ENCODE data around the gene ACACB.
"Not testable (repeated sequence)": the region's sequence is repeated elsewhere in the genome, so short reads cannot be mapped to it uniquely, and the experiment has no call there.

ACACB gene

DNA sequence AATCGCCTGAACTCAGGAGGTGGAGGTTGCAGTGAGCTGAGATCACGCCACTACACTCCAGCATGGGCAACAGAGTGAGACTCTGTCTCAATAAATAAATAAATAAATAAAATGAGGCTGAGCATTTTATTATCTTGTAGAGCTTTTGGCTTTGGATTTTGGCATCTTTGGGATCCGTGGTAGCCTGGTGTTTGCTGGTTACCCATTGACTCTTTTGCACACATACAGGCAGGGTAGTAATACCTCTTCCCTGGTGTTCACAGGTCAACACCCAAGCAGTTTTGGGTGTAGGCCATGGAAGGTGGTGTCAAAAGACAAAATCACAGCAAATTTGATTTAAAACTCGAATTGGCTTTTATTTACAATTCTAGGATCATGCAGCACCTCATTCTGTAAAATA, 27.8 kb downstream of the ACACB start:
- DNase-seq: no peak

DNA sequence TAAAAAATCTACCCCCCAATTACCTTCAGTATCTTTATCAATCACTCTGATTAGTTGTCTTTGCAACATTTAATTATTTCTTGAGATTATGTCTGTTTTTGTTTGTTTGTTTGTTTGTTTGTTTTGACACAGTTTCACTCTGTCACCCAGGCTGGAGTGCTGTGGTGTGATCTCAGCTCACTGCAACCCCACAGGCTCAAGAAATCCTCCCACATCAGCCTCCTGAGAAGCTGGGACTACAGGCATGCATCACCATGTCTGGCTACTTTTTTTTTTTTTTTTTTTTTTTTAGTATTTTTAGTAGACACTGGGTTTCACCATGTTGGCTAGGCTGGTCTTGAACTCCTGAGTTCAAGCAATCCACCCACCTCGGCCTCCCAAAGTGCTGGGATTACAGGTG, 30.7 kb downstream of the ACACB start:
- DNase-seq: peak; percentile 39

GRCh38 chr12:109147954-109148353, 31.6 kb downstream of the ACACB start:
- DNase-seq: no peak

GRCh38 chr12:109150124-109150640, 33.8 kb downstream of the ACACB start:
- DNase-seq: no peak

DNA sequence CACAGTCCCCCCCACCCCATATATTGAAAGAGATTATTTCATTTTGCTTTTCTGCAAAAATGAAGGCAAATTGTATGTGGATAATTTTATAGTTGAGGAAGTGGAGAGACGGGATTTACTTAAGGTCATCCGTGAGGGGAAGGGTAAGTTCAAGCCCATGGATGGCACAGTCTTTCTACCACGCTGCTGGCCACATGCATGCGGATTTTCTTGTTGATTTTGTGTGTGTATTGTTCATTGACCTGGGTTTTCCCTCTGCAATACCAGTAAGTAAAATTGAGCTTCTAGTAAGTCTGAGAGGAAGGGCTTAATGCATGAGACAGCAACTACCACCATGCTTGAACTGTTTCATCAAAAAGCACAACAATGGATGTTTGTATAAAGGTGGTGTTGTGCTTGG, 35.1 kb downstream of the ACACB start:
- no peak for DNase-seq

DNA sequence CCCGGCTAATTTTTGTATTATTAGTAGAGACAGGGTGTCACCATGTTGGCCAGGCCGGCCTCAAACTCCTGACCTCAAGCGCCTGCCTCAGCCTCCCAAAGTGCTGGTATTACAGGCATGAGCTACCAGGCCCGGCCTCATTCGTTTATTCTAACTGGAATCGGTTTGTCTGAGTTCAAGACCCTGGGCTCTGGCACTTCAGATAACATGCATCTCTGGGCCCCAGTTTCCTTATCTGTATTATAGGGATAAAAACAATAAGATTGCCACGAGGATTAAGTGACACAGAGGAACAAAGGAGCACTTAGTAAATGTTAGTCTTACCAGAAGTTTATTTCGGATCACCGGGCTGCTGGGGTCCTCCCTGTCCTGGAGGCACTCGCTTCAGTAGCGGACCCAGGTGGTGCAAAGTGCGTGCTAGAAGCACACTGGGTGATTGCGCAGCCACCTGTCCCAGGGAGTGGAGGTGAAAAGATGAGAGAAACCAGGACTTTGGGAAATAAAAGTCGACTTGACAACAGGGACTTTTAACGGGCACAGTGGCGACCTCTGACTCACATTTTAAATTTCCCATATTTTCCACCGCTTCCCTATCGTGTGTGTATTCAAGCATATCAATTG, 37.5 kb downstream of the ACACB start:
- DNase-seq: no peak

DNA sequence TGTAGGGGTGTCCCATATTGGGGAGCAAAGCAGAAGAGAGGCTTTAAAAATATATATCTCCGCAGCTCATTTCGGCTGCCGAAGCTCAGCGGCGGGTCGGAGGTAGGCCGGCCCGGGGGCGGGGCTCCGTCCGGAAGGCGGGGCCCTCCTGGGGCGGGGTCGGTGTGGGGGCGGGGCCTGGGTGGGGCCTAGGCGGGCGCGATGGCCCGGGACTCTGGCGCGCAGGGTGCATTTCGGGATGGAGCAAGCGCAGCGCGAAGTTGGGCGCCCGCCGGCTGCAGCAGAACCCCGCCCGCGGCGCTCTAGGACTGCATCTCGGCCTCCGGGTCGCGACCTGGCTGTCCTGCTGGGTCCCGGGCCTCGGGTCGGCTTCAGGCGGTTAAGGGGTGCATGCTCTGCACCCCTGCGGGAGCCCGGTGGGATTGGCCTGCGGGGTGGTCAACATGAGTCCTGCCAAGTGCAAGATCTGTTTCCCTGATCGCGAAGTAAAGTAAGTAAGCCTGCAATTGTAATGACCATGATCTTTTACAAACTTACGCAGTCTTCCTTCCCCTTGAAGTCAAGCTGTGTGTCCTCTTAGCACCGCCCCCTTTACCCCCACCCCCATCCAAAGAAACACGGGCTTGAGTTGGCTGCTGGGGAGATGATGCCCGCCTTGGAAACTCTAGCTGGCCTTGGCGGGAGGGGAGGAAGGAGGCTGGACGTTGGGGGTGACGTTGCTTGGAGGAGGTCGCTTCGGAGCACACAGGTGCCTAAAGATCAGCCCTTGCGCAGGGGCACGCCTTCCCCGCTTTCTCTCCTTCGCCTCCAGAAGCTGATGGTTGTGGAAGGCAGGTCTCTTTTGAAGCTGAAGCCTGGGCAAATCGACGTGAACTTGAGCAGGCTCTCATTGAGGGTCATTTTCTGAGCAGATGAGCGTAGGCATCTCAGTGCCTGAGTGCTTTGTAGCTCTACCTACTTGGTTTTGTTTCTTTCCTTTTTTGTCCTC, 38.4 kb downstream of the ACACB start:
- peak; percentile 79 for DNase-seq

DNA sequence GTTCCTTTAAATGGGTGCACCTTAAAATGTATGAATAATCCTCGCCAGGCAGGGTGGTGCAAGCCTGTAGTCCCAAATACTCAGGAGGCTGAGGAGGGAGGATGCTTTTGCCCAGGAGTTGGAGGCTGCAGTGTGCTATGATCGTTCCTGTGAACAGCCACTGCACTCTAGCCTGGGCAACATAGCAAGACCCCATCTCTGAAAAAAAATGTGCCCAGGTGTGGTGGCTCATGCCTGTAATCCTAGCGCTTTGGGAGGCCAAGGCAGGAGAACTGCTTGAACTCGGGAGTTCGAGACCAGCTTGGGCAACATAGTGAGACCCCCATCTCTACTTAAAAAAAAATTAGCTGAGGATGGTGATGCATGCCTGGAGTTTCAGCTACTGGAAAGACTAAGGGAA, 39.6 kb downstream of the ACACB start:
- no peak for DNase-seq

GRCh38 chr12:109156586-109156985, 40.2 kb downstream of the ACACB start:
- no peak for DNase-seq

- no peak for DNase-seq
Measured at GRCh38 chr12:109157986-109158385, 41.6 kb downstream of the ACACB start.

GRCh38 chr12:109160433-109160832, 44.0 kb downstream of the ACACB start:
- DNase-seq: no peak

GRCh38 chr12:109160873-109161272, 44.5 kb downstream of the ACACB start:
- DNase-seq: no peak

DNA sequence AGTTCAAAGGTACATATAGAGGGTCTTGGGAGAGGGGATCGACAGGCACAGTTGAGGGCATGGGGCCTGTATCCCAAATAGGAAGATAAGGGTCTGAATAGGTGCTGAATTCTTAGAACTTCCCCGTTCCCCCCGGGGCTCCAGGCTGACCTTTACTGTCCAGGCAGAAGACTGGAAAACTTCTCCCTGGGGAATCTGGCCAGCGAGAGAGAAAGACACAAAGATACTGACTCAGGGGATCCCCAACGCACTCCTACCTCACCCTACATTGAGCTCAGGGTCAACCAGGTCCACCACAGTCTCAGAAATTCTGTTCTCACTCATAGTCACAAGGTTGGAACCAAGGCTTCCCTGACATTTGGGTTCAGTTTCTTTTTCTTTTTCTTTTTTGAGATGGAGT, 46.2 kb downstream of the ACACB start:
- peak; percentile 36 for DNase-seq

- DNase-seq: peak; percentile 30
Measured at GRCh38 chr12:109163167-109163566, 46.8 kb downstream of the ACACB start.

DNA sequence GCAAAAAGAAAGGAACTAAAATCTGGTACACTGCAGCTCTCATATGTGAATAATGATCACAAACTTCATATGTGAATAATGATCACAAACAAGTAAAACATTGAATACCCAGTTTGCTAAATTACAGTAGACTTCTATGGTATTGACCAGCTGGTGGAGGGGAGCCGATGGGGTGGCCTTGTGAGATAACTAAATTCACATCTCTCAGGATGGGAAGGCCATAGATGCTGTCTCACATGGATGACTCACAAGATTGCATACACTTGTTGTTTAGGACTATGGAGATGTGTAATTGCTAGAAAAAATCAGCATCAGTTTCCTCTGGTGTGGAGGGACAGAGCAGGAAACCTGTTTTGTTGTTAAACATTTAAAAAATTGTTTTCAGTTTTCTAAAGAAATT, 49.2 kb downstream of the ACACB start:
- DNase-seq: peak; percentile 25

- no peak for DNase-seq
Measured at GRCh38 chr12:109166371-109166770, 50.0 kb downstream of the ACACB start.

DNA sequence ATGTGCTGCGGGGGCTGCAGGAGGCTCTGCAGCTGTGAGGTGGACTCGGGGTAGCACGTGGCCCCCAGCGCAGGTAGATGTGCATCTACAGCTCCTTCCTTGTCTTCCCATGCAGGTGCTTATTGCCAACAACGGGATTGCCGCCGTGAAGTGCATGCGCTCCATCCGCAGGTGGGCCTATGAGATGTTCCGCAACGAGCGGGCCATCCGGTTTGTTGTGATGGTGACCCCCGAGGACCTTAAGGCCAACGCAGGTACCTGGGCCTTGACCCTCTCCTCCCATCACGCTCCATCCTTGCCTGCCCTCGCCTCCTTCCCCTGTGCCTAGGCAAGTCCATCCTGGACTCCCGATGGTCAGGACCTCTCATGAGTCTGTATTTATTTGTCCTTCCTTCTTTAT, 51.4 kb downstream of the ACACB start:
- DNase-seq: no peak

GRCh38 chr12:109169262-109169661, 52.9 kb downstream of the ACACB start:
- no peak for DNase-seq

GRCh38 chr12:109169686-109170085, 53.3 kb downstream of the ACACB start:
- DNase-seq: no peak

DNA sequence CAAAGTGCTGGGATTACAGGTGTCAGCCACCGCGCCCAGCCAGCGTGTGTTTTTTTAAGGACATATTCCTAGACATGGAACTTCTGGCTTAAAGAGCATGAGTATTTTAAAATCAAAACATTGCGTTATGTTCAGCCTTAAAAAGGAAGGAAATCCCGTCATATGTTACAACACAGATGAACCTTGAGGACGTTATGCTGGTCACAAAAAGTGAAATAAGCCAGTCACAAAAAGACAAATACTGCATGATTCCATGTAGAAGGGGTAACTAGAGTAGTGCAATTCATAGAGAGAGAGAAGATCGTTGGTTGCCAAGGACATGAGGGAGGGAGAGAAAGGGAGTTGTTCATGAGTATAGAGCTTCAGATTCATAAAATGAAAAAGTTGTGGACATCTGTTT, 53.9 kb downstream of the ACACB start:
- DNase-seq: peak; percentile 84

DNA sequence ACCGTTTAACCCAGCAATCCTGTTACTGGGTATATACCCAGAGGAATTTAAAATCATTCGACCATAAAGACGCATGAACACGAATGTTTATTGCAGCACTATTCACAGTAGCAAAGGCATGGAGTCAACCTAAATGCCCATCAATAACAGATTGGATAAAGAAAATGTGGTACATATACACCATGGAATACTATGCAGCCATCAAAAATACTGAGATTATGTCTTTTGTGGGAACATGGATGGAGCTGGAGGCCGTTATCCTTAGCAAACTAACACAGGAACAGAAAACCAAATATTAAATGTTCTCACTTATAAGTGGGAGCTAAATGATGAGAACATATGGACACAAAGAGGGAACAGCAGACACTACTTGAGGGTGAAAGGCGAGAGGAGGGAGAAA, 56.4 kb downstream of the ACACB start:
- not testable (repeated sequence) for DNase-seq

DNA sequence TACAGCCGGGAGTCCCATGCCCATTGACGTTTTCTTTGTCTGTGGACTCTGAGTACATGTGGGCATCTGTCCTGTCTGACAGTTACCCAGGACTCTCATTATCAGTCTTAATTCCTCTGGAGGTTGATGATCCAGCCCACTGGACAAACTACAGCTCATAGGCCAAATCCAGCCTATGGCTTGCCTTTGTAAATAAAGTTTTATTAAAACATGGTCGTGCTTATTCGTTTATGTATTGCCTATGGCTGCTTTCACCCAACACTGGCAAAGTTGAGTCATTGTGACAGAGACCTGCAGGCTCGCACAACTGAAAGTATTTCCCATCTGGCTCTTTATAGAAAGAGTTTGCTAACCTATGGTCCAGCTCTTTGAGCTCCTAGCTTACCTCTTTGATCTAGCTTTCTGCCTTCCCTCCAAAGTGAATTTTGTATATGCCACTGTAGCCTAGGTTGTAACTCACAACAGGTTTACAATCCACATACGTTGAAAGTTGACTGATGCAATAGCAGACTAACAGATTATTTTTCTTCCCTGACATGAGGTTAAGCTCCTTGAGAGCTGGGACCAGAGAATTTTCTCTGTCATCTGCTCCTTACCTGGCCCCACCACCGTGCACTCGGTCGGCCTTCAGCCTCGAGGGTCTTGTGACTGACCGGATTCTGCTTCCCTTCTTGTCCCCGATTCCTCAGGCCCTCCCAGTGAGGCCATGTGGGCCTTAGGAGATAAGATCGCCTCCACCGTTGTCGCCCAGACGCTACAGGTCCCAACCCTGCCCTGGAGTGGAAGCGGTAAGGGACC, 57.3 kb downstream of the ACACB start:
- DNase-seq: no peak

GRCh38 chr12:109174468-109174867, 58.1 kb downstream of the ACACB start:
- DNase-seq: no peak
